Measurements from ENCODE around the gene CAPN15.

CAPN15 gene

GRCh38 chr16:559411-560203 lies 32.1 kb downstream of the CAPN15 start:
- in situ Hi-C loops (cut with MboI; ENCODE audit: low sequenced_read_pairs), result no loop called here

GRCh38 chr16:560204-560700 lies 32.7 kb downstream of the CAPN15 start, which contains the start of gene PRR35:
Gene PRR35 (plus strand): TSS chr16:560394. CDS start chr16:563295, 2,901 bp downstream.
- in situ Hi-C loops (cut with MboI; ENCODE audit: low sequenced_read_pairs), result no loop called here

GRCh38 chr16:560701-561412 lies 33.3 kb downstream of the CAPN15 start:
- in situ Hi-C loops (cut with MboI; ENCODE audit: low sequenced_read_pairs), result no loop called here

GRCh38 chr16:561413-561794 lies 33.9 kb downstream of the CAPN15 start:
- in situ Hi-C loops (cut with MboI; ENCODE audit: low sequenced_read_pairs), result no loop called here

GRCh38 chr16:561957-562938 lies 34.7 kb downstream of the CAPN15 start:
- in situ Hi-C loops (cut with MboI; ENCODE audit: low sequenced_read_pairs), result no loop called here

- in situ Hi-C loops (cut with MboI; ENCODE audit: low sequenced_read_pairs), result no loop called here
These were observed 35.6 kb downstream of the CAPN15 start for GRCh38 chr16:563072-563644.

- in situ Hi-C loops (cut with MboI; ENCODE audit: low sequenced_read_pairs), result no loop called here
These were observed 37.3 kb downstream of the CAPN15 start for GRCh38 chr16:564690-565418.

- in situ Hi-C loops (cut with MboI; ENCODE audit: low sequenced_read_pairs), result no loop called here
These were observed 38.2 kb downstream of the CAPN15 start for GRCh38 chr16:565419-566330.

- in situ Hi-C loops (cut with MboI; ENCODE audit: low sequenced_read_pairs), result no loop called here
These were observed 39.2 kb downstream of the CAPN15 start, which contains the start of gene NHLRC4 for GRCh38 chr16:566475-567372. Gene NHLRC4 (plus strand): TSS chr16:567005. CDS start chr16:568048, 1,043 bp downstream.

- in situ Hi-C loops (cut with MboI; ENCODE audit: low sequenced_read_pairs), result no loop called here
These were observed 40.1 kb downstream of the CAPN15 start for GRCh38 chr16:567373-568256.

- in situ Hi-C loops (cut with MboI; ENCODE audit: low sequenced_read_pairs), result no loop called here
These were observed 41.1 kb downstream of the CAPN15 start for GRCh38 chr16:568401-569258.

- in situ Hi-C loops (cut with MboI; ENCODE audit: low sequenced_read_pairs), result no loop called here
These were observed 42.1 kb downstream of the CAPN15 start, which contains the start of gene PIGQ for GRCh38 chr16:569445-570254. Gene PIGQ (plus strand): TSS chr16:569968. CDS start chr16:574075, 4,107 bp downstream.

GRCh38 chr16:572865-573650 lies 45.5 kb downstream of the CAPN15 start:
- in situ Hi-C loops (cut with MboI; ENCODE audit: low sequenced_read_pairs), result no loop called here

Measured in hTERT RPE-1 (cell line).